HG02973 (cell line): Measurements from ENCODE around the gene MED26.

ENCODE experiments used
- ATAC-seq: cut with Tn5 transposase; IDR thresholded peaks from one replicate; pipeline ENCODE4 v1.9.1; 2021; ENCODE audit warnings: moderate library complexity; ENCODE audit not compliant: unreplicated experiment

Gene MED26

DNA sequence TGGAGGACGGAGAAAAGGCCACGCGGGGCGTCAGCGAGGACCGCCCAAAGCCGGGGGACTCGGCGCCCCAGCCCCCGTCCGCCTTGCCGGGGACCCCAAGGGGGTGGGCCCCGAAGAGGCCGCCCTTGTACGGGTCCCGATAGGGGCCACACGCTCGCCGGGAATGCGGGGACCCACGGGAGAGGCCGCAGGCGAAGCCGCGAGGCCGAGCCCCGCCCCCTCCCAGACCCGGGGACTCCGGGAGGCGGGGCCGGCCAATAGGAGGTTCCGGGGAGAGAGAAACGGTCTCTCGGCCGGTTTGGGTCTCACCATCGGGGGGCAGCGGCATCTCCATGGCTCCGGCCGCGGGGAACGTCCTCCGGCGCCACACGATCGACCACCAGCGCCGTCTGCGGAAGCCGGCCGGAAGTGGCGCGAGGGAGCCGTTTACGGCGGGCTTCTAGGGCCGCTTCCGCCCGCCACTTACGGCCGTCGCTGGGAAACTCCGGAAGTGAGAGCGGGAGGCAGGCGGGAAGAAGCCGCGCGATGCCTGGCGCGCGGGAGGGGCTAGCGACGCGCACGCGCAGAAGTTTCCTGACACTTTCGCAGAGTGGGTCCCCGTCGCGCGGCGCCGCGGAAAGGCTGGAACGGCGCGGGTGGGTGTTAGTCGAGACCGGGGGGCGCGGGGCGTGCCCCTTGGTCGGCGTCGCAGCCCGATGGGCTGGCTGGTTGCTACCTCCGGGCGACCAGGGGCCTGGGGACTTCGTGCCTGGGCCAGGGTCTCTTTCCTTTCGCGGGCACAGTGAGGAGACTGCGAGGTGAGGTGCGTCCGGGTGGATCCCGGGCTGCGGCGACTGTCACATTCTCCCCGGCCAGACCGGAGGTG, 85.7 kb downstream of the MED26 start, which contains the start of gene CHERP:
CHERP (minus strand) TSS at position 393 of the 865 bp plus-strand sequence; CDS start at position 334, 59 bp downstream.
- peak; percentile 63 for ATAC-seq

DNA sequence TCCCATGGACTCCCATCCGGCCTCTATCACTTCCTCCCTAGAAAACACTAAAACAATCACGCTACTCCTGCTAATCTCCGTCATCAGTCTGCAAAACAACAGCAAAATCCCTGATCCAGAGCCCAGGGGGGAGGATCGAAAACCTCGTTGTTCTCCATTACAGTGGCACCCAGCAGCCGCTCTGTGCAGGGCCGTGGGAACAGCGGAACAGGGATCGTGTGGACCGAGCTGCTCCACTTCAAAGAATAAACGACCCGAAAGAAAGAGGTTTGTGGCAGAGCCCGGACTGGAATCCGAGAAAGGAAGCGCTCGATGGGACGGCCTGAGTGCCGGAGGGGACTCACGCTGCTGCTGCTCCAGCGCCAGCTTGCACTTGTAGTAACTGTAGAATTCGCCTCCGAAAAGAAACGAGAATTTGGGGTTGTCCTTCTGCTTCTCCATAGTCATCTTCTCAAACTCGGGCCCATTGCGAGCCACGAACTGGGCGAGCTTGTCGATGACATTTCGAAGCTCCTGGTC, 86.4 kb downstream of the MED26 start:
- peak; percentile 18 for ATAC-seq

DNA sequence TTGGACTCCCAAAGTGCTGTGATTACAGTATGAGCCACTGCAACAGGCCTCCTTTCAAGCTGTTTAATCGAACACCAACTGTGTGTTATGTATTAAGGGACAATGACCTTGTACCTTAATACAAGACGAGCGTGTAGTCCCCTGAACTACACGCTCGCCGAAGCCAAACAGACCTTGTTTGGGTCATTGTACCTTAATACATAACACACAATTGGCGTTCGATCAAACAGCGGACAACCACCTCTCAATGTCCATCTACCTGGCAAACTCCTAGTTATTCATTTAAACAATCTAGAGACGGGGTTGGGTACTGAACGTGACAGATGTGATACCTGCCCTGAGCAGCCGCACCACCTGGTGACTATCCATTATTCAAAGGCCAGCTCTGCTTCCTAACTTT, 87.1 kb downstream of the MED26 start:
- ATAC-seq: no peak

DNA sequence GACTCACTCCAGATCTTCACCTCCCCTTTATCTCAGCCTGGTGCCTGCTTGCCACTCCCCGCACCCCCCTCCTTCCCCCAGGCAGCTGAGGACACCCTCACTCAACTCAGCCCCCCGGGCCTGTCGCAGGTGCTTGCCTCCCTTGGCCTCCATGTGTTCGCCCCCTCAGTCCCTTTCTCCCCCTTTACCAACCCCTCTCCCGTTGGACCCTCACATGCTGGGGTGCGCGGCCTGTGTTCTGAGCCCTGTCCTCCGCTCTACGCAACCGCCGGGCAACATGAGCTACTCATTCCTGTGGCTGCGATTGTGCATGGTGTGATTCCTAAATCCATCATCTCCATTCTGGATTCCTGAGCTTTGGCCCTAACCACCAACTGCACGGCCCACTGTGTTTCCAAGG, 90.9 kb downstream of the MED26 start:
- no peak for ATAC-seq

DNA sequence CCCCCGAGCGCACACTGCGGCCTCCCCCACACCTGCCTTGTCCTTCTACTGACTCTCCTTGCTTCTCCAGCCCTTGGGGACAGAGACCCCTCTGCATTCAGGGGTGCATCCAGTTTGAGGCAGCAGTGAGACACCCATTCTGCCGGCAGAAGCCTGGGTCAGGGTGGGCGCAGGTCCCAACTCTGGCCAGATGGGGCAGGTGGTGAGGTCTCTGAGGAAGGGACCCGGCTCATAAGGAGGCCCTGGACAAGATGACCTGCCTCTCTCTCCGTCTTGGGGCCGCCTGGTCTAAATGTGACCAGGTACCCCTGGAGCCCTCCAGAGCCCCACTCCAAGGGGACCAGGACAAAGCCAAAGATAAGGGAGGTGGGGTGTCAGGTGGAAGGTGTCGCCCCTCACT, 91.9 kb downstream of the MED26 start:
- no peak for ATAC-seq

DNA sequence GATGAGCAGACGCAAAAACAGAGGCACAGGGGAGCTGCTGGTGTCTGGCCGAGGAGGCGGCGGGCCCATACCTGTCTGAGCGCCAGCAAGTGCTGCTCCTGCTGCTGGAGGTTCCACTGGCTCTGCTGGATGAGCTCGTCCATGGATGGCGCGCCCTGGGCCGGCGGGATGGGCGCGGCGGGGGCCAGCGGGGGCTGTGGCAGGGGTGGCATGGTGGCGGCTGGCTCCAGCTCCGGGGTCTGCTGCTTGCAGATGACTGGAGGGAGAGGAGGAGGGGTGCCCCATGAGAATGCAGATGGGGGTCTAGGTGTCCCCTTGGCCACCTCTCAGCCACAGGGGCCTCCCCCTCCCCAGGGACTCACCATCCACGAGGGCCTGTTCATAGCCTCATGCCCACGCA, 92.6 kb downstream of the MED26 start:
- no peak for ATAC-seq

DNA sequence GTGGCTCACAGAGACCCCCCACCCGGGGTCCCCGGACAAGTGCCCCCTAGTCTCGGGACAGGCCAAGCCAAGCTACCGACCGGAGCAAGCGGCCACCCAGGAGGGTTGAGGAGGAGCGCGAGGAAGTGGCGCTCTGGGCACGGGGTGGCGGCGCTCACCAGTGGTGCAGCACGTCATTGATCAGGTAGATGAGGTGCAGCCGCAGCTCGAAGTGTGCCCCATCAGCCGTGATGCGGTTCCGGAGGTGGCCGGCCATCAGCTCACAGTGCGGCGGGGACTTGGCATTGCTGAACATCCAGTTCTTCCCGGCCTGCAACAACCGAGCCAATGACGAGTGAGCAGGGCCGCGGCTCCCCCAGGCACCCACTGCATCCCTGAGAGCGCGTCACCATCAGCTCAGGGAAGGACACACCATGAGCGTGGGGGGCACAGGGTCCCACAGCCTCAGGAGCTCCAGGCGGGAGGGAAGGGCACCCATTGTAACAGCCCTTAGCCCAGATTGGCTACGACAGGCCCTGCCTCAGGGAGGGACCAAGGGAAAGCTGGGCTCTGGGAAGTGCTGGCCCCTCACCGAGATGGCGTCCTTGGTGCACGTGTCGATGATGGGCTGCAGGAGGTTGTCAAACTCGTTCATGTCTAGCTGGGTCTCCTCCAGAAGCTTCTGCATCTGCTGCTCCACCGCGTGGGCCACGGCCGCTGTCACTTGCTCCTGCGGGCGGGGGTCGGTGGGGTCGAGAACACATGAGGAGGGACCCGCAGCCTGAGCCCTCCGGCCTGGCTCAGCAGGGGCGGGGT, 95.4 kb downstream of the MED26 start:
- ATAC-seq: no peak

DNA sequence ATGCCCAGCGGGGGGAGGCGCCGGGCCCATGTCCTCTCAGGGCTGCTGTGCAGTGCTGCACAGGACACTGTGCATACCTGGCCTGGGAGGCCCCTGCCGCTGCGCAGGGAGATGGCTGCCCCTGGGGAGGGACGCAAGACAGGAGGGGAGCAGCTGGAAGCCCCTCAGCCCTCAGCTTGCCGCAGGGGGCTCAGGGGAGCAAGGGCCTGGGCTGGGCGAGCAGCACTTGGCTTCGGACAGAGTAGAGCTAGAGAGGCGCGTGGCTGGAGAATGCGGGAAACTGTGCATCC, 96.7 kb downstream of the MED26 start:
- no peak for ATAC-seq

DNA sequence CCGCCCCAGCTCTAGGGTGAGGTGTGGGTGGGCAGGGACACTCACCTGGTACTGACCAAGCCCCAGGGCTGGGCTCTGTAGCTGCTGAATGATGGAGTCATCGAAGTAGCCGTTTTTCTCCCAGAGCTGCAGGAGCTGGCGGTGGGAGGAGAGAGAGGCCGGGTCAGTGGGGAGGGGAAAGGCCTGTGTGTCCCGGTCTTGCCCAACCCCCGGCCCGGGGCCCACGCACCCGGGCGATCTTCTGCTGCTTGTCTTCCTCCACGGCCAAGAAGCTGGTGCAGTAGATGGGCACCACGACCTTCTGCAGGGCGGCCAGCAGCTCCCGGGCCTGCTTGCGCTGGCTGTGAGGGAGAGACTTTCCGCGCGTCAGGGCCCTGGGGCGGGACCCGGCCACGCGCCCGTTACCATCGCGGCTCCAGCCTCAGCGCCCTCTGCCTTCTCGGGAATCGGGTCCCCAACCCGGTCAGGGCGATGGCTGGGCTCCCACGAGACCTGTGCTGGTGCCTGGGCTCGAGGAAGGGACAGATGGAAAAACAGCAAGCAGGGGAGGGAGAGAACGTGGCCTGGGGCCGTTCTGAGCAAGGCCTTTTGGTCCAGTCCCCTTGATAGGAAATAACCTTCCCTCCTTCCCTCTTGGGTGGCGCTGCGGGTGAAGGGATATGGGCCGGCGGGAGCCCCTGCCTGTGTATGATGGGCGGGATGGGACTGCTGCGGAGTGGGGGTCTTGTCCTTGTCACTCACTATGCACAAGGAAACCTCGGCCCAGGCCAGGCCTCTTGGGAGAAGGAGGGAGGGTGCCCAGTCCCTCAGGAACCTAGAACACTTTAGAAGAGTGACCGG, 97.2 kb downstream of the MED26 start:
- no peak for ATAC-seq

DNA sequence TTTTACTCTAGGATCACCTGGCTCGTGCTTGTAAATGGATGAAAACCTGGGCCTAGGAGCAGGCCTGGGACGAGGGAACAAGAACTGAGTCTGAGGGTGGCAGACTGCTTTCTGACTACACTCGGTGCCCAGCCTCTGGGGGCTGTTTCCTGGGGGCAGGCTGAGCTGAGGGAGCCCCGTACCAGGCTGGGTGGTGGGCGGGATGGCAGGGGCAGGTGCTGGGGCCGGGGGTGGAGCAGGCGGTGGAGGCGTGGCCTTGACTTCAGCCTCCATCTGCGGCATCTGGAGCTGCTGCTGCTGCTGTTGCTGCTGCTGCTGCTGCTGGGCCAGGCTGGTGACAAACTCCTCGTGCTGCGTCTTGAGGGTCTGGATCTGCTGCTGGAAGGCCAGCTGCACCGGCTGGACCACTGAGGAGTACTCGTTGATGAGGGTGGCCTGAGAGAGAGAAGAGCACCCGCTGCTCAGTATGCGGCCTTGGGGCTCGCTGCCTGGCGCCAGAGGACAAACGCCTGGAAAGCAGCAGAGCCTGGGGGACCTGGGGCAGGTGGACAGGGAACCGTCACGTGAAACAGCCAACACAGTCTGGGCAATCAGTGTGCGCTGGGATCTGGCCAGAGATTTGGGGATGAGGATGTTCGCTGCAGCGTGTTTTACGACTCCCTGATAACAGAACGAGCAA, 98.4 kb downstream of the MED26 start:
- ATAC-seq: no peak

DNA sequence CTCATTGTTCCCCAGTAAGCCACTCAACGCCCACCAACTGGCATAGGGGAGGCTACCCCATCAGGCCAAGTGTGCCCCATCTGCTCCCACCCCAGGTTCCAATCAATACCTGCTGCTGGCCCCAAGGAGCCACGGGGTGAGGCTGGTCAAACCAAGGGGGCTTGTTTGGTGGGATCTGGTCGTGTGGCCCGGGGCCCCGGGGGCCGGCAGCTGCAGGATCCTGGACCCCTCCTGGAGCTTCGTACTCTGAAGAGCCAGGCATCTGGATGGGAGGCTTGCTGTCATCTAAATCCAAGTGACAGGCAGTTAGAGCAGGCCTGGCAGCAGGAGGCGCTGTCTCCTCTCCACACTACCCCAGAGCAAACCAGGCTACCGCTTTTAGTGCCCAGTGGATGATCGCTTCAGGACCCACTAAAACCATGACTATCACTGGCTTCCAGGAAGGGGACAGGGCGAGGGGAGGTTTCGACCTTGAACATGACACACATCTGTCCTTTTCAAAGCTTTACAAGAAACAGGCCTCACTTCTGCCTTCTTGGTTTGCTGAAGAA, 100.0 kb downstream of the MED26 start:
- ATAC-seq: no peak

DNA sequence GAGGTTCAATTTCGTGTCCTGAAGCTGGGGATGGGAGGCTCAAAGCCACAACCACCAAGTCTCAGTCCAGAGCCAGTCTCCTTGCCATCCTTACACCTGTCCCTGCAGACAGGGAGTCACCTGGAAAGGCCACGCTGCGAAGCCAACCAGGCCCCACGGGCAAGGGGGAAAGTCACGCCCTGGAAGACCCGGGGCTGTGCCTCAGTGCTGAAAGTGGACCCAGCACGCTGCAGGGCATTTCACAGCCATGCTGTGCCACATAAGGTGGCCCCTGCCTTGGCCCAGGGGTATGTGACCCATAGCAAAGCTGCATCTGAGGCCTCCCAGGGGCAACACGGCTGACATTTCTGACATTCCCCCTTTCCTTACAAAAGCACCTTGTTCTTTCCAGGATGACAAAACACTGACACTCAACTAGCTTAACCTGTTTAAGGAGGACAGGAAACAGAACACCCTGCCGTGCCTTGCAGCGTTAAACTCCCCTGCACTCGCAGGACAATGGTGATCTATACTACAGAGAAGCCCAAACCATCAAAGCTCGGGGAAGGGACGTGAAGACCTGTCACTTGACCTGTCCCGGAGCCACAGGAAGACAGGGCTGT, 100.6 kb downstream of the MED26 start:
- ATAC-seq: no peak

DNA sequence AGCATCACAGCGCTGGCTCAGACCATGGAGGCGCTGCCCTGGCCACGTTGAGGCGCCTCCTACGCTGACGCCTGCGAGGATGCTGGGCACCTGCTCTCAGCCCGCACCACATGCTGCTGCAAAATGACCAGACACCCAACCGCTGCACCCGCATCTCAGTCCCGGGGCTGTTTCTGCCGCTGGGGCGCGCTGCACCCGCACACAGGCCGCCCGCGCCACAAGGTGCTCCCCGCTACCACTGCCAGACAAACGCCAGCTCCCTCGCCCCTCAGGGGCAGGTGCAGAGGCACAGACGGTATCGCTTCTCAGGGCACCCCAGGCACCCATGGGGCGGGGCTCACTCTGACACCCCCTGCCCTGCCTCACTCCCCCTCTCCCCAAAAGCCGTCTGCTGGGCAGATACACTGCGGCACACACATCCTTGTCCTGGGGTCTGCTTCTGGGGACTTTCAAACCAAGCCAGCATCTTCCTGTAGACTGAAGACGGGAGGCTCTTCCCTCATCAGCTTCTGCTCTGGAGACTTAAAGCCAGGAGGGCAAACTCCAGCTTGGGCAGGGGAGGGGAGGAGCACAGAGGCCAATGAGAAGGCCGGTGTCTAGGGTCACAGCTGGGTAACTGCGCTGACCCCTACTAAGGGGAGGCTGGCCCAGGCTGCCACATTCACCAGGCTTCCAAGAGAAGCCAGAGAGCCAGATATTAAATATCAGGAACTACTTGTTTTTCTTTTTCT, 102.1 kb downstream of the MED26 start:
- no peak for ATAC-seq

DNA sequence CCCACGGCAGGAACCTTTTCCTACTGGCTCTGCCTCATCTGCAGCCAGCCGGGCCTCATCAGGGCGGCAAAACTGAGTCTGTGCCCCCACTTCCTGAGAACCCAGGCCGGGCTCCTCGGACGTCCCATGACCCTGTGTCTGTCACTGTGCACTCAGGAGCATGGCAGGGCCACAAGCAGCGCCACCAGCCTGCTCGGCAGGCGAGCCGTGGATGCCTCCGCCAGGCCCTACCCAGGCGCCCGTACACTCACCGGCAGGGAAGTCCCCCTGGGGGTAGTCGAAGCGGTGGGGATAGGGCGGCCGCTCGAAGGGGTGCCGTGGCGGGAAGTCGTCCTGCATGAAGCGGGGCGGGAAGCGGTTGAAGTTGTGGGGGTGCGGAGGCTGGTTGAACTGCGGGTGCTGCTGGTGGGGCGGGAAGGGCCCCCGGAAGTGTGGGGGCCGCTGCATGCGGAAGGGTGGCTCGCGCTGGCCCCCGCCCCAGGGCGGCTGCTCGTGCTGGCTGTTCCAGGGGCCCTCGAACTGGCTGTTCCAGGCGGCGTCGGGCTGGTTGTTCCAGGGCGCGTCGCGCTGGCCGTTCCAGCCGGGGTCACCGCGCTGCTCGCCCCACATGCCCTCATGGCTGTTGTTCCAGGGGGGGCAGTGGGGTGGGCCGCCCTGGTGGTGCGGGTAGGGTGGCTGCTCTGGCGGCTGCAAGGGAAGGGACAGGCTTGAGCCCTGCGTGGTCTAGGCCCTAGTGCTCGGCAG, 102.8 kb downstream of the MED26 start:
- no peak for ATAC-seq
